Activated T-cell treated with anti-CD3 and anti-CD28 coated beads, Interleukin-2, amount 50 U/mL, for 48 hours (primary cell): ENCODE measurements around the gene ARHGEF4.

ENCODE experiments used
- DNase-seq, 2 experiments: peaks; one replicate each; pipeline ENCODE4 v3.0.0-alpha.2; 2020

Gene ARHGEF4

GRCh38 chr2:130819226-130819607 is 17.5 kb upstream of the ARHGEF4 start:
- no peak for DNase-seq

DNA sequence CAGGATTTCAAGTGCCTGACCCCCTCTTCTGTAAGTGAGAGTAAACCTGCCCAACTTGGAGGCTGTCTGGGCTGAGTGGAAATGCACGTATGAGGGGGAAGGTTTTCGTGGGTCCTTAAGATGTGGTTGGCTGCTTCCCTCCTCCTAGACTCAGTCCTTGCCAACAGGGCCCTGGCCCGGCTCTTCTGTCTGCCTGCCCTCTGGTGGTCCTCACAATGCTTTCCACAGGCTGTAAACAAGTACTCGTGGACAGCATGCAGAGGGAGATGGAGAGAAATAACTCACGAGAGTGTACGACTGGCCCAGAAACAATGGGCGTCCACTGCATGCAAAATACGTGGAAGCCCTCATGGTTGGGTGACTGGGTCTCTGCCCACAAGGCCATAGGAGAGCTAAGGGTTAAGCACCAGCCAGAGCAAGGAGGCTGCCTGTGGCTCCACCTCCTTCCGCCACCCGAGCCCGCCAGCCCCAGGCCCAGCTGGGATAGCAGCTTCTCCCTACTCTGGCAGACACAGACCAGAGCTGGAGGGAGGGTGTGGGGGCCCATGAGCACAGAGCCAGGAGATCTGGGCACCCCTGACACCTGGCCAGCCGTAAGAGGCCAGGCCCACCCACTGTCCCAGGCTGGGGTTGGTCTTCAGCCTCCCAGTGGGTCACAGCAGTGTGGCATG is 17.0 kb upstream of the ARHGEF4 start:
- DNase-seq = no peak

DNA sequence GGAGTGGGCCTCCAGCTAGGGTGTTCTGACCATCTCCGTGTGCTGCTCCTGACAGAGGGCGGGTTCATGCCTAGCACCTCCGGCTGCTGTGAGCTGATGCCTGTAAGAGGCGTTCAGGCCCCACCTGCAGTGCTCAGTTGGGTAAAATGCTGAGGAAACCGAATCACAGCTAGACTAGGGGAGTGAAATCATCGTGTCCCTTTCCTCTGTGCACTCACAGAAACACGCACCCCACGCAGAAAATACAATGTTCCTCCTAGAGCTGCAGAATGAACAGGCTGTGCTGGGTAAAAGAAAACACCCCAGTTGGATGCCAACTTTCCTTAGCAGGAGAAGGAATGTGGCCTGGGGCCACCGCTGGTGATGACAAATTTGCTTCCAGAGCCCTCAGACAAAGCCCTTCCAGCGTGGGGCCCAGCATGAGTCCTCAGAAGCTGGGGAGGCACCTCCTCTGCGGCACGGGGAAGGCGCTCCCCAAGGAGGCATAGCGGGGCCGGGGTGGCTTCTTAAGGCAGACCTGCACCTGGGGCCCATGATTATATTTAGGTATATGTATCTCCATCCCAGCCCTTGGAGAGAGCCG is 16.3 kb upstream of the ARHGEF4 start:
- DNase-seq = no peak

- no peak for DNase-seq
Observed at GRCh38 chr2:130821867-130822266, 14.8 kb upstream of the ARHGEF4 start.

DNA sequence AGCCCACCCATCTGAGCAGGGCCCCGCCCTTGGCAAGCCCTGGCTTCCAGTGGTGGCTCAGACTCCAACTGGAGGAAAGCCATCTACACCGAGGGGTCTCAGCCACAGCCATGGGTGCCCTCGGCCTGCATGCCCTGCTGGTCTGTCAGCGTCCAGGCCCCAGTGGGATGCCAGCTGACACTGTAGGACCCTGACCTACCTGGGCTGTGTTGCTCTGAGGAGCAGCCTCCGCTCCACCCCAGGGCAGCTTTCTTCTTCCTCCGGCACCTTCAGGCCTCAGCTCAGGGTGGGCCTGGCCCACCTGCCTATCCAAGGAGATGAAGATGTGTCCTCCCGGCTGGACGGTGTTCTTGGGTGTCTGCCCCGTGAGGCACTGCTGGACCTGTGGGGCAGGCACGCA is 13.9 kb upstream of the ARHGEF4 start:
- no peak for DNase-seq

- no peak for DNase-seq
Observed at GRCh38 chr2:130823171-130823885, 13.4 kb upstream of the ARHGEF4 start.

GRCh38 chr2:130823886-130824491 is 12.7 kb upstream of the ARHGEF4 start:
- DNase-seq = peak in 1 of 2 experiments; percentile 72

- DNase-seq = peak; percentile 71 to 73
Observed at GRCh38 chr2:130824492-130825061, 12.1 kb upstream of the ARHGEF4 start.

DNA sequence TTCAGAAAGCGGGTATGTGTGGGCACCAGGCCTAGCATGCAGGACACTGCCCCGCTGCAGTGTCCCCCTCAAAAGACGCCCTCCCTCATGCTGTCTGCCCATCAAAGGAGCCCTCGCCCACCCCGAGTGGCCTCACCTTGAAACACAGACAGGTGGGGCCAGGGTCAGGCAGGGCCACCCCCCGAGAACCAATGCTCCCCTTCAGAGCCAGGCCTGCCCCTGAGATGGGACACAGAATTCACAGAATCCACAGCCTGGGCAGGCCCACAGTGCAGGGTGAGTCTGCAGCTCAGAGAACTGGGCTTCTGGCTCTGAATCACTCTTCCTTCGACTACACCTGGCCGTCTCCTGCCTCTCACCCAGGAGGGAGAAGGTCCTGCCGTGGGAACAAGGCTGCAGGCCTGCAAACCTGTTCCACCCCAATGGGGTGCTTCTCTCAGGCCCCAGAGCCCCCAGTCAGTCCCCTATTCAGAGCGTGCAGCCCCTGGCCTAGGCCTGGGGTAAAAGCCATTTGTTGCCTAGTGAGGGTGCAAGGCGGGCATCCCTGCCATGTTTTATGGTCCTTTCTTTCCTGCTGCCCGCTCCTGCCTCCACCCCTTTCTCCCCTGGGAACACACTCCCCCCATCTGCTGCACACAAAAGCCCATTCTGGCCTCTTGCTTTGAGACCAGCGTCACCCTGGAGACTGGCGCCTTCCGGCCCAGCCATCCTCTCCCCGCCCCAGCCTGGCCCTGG is 11.3 kb upstream of the ARHGEF4 start:
- no peak for DNase-seq

- DNase-seq = no peak
Observed at GRCh38 chr2:130825966-130826253, 10.8 kb upstream of the ARHGEF4 start.

DNA sequence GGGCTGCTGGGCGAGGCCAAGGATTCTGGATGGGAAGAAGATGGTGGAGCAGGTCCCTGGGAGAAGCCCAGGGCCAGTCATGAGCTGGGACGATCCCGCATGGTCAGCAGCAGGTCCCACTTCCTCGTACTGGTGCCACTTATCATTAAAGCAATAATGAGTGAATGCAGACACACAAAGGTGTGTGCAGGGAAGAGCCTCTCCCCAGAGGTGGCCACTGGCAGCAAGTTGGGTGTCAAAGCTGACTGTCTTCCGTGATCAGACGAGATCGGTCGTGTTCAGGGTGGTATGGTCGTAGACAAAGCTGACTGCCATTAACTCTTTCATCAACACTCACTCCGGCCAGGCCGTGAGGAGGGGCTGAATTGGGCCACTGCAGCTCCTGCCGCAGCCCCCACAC is 10.3 kb upstream of the ARHGEF4 start:
- no peak for DNase-seq

- no peak for DNase-seq
Observed at GRCh38 chr2:130826821-130827501, 9.8 kb upstream of the ARHGEF4 start.

- no peak for DNase-seq
Observed at GRCh38 chr2:130827502-130828251, 9.0 kb upstream of the ARHGEF4 start.

- DNase-seq = no peak
Observed at GRCh38 chr2:130828461-130828860, 8.3 kb upstream of the ARHGEF4 start.

DNA sequence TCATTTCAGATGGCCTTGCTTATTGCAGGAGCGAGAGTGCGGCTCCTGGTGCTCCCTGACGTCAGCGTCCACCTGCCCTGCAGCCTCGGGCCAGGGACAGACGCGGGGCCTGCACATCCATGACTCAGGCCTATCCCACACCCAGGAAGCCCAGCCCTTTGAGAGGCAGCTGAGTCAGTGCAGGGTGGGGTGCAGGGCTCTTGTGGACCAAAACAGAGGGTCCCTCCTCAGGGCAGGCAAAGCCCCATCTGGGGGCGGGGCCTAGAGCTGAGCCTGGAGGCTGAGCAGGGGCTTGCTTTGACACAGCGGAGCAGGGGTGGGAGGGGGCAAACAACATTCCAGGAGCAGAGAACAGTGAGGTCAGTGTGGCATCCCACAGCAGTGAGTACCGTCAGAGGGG is 7.7 kb upstream of the ARHGEF4 start:
- no peak for DNase-seq

- DNase-seq = no peak
Observed at GRCh38 chr2:130830538-130830937, 6.2 kb upstream of the ARHGEF4 start.

- DNase-seq = no peak
Observed at GRCh38 chr2:130831356-130831755, 5.4 kb upstream of the ARHGEF4 start.

- no peak for DNase-seq
Observed at GRCh38 chr2:130832296-130832940, 4.3 kb upstream of the ARHGEF4 start.

DNA sequence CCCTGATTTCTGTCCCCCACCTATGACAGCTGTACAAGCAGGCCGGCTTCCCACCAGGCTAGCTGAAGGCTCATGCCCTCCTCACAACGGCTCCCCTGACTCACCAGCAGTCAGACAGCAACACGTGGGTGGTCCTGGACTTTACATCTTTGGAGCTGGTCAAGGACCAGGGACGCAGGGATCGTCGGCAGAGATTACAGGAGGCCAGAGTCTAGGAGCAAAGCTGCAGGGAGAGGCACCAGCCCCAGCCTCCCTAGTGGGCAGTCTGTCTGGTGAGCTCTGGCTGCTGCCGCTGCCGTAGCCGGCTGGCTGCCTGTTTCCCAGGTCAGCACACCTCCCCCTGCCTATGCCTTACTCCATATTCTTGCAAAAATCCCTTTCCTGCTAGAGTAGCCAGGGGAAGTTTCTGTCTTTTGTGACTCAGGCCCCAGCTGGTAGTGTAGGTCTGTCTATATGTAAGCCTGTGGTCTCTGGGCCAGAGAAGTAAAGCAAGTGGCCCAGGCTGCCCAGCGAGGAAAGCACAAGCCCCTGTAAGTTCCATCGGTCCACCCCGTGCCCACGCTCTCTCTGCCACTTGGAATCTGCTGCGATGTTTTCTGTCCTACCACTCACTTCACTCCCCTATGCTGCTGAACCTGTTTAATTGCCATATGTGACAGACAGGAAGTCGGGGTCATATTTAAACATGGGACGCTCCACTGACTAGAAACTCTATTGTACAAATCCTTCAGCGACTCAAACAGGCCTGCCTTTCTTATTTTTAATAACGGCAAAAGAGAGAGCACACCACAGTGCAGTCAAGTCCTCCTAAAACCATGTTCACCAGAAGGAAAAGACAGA is 2.4 kb upstream of the ARHGEF4 start:
- DNase-seq = no peak
